ENCODE results near the gene RAB8B.

Gene RAB8B

GRCh38 chr15:63251701-63252100 lies 62.3 kb downstream of the RAB8B start:
- DNase-seq: no peak
- intact Hi-C loops (cut with DNase I): no loop called here

GRCh38 chr15:63252292-63252691 lies 62.9 kb downstream of the RAB8B start:
- intact Hi-C loops (cut with DNase I): no loop called here
- no peak for DNase-seq

- intact Hi-C loops (cut with DNase I): no loop called here
- DNase-seq: no peak
Observed at GRCh38 chr15:63254991-63255390, 65.6 kb downstream of the RAB8B start.

- DNase-seq: no peak
- intact Hi-C loops (cut with DNase I): no loop called here
Observed at GRCh38 chr15:63255489-63255990, 66.1 kb downstream of the RAB8B start.

GRCh38 chr15:63256433-63257274 lies 67.2 kb downstream of the RAB8B start:
- intact Hi-C loops (cut with DNase I): no loop called here
- no peak for DNase-seq

GRCh38 chr15:63258658-63259057 lies 69.3 kb downstream of the RAB8B start:
- intact Hi-C loops (cut with DNase I): no loop called here
- no peak for DNase-seq

GRCh38 chr15:63260791-63261190 lies 71.4 kb downstream of the RAB8B start:
- intact Hi-C loops (cut with DNase I): no loop called here
- DNase-seq: no peak

- DNase-seq: no peak
- intact Hi-C loops (cut with DNase I): no loop called here
Observed at GRCh38 chr15:63261311-63261710, 71.9 kb downstream of the RAB8B start.

- intact Hi-C loops (cut with DNase I): no loop called here
- no peak for DNase-seq
Observed at GRCh38 chr15:63263519-63263918, 74.1 kb downstream of the RAB8B start.

GRCh38 chr15:63264688-63265293 lies 75.4 kb downstream of the RAB8B start:
- intact Hi-C loops (cut with DNase I): no loop called here
- no peak for DNase-seq

GRCh38 chr15:63274427-63274826 lies 85.0 kb downstream of the RAB8B start:
- DNase-seq: no peak
- intact Hi-C loops (cut with DNase I): no loop called here

GRCh38 chr15:63276342-63277037 lies 87.1 kb downstream of the RAB8B start:
- no peak for DNase-seq
- intact Hi-C loops (cut with DNase I): loop anchor here (5.0 kb wide), 1 partner anchor 89 kb away; the partner anchor contains the start of gene RAB8B

- peak; percentile 37 to 91 (median 82) for DNase-seq
- intact Hi-C loops (cut with DNase I): loop anchor here (5.0 kb wide), 1 partner anchor 90 kb away; the partner anchor contains the start of gene RAB8B
Observed at GRCh38 chr15:63277038-63277892, 87.9 kb downstream of the RAB8B start, which contains the start of gene APH1B. APH1B (plus strand) TSS chr15:63277605; CDS start chr15:63277624, 19 bp downstream.

GRCh38 chr15:63277893-63278456 lies 88.6 kb downstream of the RAB8B start:
- intact Hi-C loops (cut with DNase I): loop anchor here (5.0 kb wide), 1 partner anchor 91 kb away; the partner anchor contains the start of gene RAB8B
- peak in 26 of 42 donors; percentile 3 to 56 (median 24) for DNase-seq

- DNase-seq: no peak
- intact Hi-C loops (cut with DNase I): no loop called here
Observed at GRCh38 chr15:63283126-63283525, 93.7 kb downstream of the RAB8B start.

- intact Hi-C loops (cut with DNase I): no loop called here
- no peak for DNase-seq
Observed at GRCh38 chr15:63284335-63284734, 94.9 kb downstream of the RAB8B start.

- no peak for DNase-seq
- intact Hi-C loops (cut with DNase I): no loop called here
Observed at GRCh38 chr15:63287109-63287508, 97.7 kb downstream of the RAB8B start.

GRCh38 chr15:63288342-63288741 lies 98.9 kb downstream of the RAB8B start:
- intact Hi-C loops (cut with DNase I): no loop called here
- no peak for DNase-seq

Measured in head of caudate nucleus (tissue), 42 donors.